ENCODE results near the gene FGF6. TPM values are rescaled to one million over a fixed set of nuclear protein-coding genes. Genes with fewer than 3 reads are reported as not detected.
"Not testable (repeated sequence)": the region's sequence is repeated elsewhere in the genome, so short reads cannot be mapped to it uniquely, and the experiment has no call there.

The FGF6 gene, protein sequence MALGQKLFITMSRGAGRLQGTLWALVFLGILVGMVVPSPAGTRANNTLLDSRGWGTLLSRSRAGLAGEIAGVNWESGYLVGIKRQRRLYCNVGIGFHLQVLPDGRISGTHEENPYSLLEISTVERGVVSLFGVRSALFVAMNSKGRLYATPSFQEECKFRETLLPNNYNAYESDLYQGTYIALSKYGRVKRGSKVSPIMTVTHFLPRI
- not detected for total RNA-seq

DNA sequence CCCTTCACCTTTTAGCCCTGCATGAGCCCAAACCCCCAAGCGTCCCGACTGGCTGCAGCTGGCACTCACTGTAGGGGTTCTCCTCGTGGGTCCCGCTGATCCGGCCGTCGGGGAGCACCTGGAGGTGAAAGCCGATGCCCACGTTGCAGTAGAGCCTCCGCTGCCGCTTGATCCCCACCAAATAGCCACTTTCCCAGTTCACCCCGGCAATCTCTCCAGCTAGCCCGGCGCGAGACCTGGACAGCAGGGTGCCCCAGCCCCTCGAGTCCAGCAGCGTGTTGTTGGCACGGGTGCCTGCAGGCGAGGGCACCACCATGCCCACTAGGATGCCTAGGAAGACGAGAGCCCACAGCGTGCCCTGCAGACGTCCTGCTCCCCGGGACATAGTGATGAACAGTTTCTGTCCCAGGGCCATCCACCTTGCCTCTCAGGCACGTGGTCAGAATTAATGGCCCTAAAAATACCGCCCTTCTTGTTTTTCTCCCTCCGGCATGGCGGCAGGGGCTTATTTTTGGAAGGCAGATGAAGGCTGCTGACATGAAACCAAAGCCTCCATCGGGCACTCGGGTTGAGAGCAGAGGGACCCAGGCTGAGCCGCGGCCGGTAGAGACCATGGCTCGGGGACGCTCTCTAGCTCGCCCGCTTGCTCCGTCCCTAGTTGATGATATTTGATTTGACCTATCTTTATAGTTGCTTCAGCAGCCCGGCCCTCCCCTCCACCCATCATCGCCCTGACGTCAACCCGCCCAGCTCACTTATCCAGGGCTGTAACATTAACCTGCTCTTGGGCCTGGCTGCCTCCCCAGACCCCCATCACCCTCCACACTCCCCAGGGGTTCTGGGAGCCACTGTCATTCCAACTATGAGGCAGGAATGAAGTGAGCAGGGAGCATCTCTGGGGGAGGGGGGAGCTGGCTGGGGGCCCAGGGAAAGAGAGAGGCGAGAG, at the start of gene FGF6:
FGF6 (minus strand) TSS at position 660 of the 946 bp plus-strand sequence; CDS start at position 415, 245 bp downstream.
- Mint-ChIP-seq H3K4me3 (no peak within 1 kb of the TSS), H3K4me1 (no peaks in the 10 kb centered on the region), H3K27ac (no peak within 1 kb of the TSS), H3K36me3 (ENCODE audit: low read depth) (no peaks in the 10 kb centered on the region), H3K9me3 (no peaks in the 10 kb centered on the region), H3K27me3 (peaks cover 13% of the 10 kb centered on the region)
- ATAC-seq (replicated peaks): no peak

DNA sequence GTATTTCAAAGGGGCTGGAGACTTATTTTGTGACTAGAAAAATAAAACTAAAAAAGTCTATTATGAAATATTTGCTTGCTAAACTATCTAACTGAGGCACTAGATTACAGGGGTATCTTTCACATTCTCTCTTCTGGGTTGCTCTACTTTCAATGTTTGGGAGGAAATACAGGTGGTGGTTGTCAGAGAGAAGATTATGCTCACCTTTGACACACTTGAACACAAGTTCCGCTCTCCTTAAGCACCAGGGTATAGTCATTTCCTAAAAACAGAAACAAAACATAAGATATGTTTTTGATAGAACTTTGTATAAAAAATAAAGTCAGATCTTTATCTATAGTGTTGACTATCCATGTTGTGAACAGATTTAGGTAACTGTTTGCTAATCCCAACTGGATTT, 45.4 kb upstream of the FGF6 start:
- H3K4me3 Mint-ChIP-seq: no peak overlapping the region
- no peaks in the 10 kb centered on the region for H3K9me3 Mint-ChIP-seq
- H3K27ac Mint-ChIP-seq: no peak overlapping the region
- peaks cover 49% of the 10 kb centered on the region for H3K36me3 Mint-ChIP-seq (ENCODE audit: low read depth)
- H3K4me1 Mint-ChIP-seq: peaks cover 5% of the 10 kb centered on the region
- no peak for ATAC-seq (replicated peaks)
- H3K27me3 Mint-ChIP-seq: no peaks in the 10 kb centered on the region

DNA sequence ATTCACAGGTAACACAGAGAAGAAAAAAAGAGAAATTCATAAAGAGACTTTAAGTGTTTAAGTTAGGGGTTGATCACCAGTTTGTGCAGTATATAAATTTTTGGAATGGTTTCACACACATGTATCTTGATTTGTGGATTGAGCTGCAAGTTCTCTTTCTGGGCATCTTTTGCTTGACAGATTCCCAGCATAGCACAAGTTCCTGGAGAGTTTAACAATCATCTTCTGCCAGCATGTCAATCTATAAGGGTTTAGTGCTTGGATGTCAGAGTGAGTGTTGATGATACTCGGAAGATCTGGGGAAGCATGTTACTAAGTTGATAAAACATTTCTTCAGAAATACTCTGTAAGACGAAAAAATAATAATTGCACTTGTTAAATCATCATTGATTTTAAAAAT, 43.9 kb upstream of the FGF6 start:
- H3K36me3 Mint-ChIP-seq (ENCODE audit: low read depth): peaks cover 42% of the 10 kb centered on the region
- H3K27ac Mint-ChIP-seq: no peak overlapping the region
- H3K27me3 Mint-ChIP-seq: no peaks in the 10 kb centered on the region
- H3K4me1 Mint-ChIP-seq: peaks cover 5% of the 10 kb centered on the region
- no peak for ATAC-seq (replicated peaks)
- no peaks in the 10 kb centered on the region for H3K9me3 Mint-ChIP-seq
- no peak overlapping the region for H3K4me3 Mint-ChIP-seq

DNA sequence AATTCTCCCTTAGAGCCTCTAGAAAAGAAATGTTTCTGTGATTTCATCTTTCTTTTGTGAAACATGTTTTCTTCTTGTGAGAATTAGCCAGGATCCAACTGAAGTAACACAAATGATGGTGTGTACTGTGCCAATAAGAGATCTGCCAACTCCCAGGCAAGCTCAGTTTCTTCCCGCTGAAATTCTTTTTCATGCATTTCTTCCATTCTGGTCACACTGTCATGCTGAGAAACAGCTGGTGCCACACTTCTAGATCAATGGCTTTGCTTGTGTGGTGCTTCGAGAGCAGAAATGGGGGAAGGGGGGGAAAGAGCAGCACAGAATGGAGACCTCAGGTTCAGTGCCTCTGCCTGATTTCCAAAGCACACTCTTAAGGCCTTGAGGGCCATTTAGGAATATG, 41.4 kb upstream of the FGF6 start:
- H3K9me3 Mint-ChIP-seq: no peaks in the 10 kb centered on the region
- no peak overlapping the region for H3K4me3 Mint-ChIP-seq
- H3K36me3 Mint-ChIP-seq (ENCODE audit: low read depth): peaks cover 40% of the 10 kb centered on the region
- no peaks in the 10 kb centered on the region for H3K27me3 Mint-ChIP-seq
- no peak overlapping the region for H3K27ac Mint-ChIP-seq
- no peaks in the 10 kb centered on the region for H3K4me1 Mint-ChIP-seq
- ATAC-seq (replicated peaks): no peak

GRCh38 chr12:4486049-4486699, 40.6 kb upstream of the FGF6 start:
- H3K36me3 Mint-ChIP-seq (ENCODE audit: low read depth): peaks cover 34% of the 10 kb centered on the region
- no peak overlapping the region for H3K27ac Mint-ChIP-seq
- H3K27me3 Mint-ChIP-seq: no peaks in the 10 kb centered on the region
- no peak overlapping the region for H3K4me3 Mint-ChIP-seq
- no peak for ATAC-seq (replicated peaks)
- no peaks in the 10 kb centered on the region for H3K9me3 Mint-ChIP-seq
- H3K4me1 Mint-ChIP-seq: no peaks in the 10 kb centered on the region

DNA sequence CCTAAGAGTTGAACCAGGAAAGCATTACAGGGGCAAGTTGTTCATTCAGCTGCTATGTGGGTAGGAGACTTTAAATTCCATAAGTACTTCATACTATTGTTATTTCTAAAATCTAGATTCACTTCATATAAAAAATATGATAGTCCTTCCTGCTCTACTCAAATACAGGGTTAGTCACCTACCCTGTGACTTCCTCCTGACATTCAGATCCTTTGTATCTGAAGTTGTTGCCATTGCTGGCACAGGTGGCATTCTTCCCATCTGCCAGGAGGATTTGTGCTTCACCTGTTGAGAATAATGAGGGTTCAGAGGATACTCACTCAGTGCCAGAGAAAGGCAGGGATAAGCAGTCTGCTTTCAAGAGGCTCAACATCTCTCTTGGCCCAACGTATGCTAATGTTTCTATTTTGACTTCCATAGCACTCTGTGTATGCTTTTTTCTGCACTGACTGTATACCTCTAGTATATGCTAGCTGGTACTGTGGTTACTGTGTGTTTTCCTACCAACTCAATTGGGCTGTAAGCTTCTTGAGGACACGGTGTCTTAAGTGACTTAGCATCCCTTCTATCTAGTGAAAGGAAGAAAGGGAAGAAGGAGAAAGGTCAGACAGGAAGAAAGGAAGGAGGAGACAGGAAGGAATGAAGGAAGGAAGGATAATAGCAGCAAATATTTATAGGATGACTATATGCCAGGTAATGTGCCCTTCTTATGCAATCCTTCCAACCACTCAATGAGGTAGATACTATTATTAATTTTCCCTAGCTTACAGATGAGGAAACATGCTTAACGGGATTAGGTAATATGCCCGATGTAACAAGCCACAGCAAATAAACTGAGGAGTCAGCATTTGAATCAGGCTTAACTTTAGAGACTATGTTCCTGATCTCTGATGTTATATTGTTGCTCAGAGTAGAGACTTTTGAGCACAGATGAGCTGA, 38.5 kb upstream of the FGF6 start:
- H3K27me3 Mint-ChIP-seq: no peaks in the 10 kb centered on the region
- peaks cover 14% of the 10 kb centered on the region for H3K36me3 Mint-ChIP-seq (ENCODE audit: low read depth)
- H3K4me1 Mint-ChIP-seq: no peaks in the 10 kb centered on the region
- H3K9me3 Mint-ChIP-seq: peaks cover 5% of the 10 kb centered on the region
- no peak overlapping the region for H3K27ac Mint-ChIP-seq
- no peak overlapping the region for H3K4me3 Mint-ChIP-seq
- ATAC-seq (replicated peaks): no peak

GRCh38 chr12:4482936-4483335, 37.3 kb upstream of the FGF6 start:
- no peak overlapping the region for H3K4me3 Mint-ChIP-seq
- H3K9me3 Mint-ChIP-seq: peaks cover 7% of the 10 kb centered on the region
- H3K36me3 Mint-ChIP-seq (ENCODE audit: low read depth): peaks cover 4% of the 10 kb centered on the region
- ATAC-seq (replicated peaks): no peak
- H3K27ac Mint-ChIP-seq: no peak overlapping the region
- H3K4me1 Mint-ChIP-seq: no peaks in the 10 kb centered on the region
- no peaks in the 10 kb centered on the region for H3K27me3 Mint-ChIP-seq

DNA sequence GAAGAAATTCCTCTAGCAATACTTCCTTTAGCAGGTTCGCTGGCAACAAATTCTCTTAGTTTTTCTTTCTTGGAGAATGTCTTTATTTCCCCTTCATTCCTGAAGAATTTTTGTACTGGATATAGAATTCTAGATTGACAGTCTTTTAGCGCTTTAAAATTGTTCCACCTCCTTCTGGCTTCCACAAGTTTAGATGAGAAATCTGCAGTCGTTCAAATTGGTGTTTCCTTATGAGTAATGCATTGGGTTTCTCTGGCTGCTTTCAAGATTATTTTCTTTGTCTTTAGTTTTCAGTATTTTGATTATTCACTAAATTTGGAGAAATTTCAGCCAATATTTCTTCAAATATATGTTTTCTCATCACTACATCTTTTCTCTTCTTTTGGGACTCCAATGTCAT, 33.3 kb upstream of the FGF6 start:
- Mint-ChIP-seq H3K27ac (no peak overlapping the region), H3K27me3 (peaks cover 7% of the 10 kb centered on the region), H3K4me1 (no peaks in the 10 kb centered on the region), H3K9me3 (peaks cover 7% of the 10 kb centered on the region), H3K4me3 (no peak overlapping the region), H3K36me3 (ENCODE audit: low read depth) (no peaks in the 10 kb centered on the region)
- no peak for ATAC-seq (replicated peaks)

DNA sequence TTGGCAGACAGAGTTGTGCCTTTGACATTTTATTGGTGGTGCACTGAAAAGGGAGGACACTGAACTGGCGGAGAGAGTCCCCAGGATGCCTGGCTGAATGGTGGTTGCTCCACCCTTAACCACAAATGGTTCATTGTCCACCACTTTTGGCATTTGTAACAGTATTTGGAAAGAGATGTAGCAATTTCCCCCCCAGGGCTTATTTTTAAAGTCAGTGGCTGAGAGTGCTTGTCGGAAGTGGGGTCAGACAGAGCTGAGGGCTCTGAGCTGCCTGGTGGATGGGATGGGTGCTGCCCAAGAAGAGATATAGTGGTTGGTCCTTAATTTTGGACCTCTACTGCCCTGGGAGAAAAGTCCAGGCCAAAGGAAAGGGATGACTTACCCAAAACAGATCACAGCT, 31.5 kb upstream of the FGF6 start:
- H3K27ac Mint-ChIP-seq: no peak overlapping the region
- H3K36me3 Mint-ChIP-seq (ENCODE audit: low read depth): no peaks in the 10 kb centered on the region
- ATAC-seq (replicated peaks): no peak
- no peak overlapping the region for H3K4me3 Mint-ChIP-seq
- H3K9me3 Mint-ChIP-seq: peaks cover 7% of the 10 kb centered on the region
- peaks cover 15% of the 10 kb centered on the region for H3K27me3 Mint-ChIP-seq
- no peaks in the 10 kb centered on the region for H3K4me1 Mint-ChIP-seq

DNA sequence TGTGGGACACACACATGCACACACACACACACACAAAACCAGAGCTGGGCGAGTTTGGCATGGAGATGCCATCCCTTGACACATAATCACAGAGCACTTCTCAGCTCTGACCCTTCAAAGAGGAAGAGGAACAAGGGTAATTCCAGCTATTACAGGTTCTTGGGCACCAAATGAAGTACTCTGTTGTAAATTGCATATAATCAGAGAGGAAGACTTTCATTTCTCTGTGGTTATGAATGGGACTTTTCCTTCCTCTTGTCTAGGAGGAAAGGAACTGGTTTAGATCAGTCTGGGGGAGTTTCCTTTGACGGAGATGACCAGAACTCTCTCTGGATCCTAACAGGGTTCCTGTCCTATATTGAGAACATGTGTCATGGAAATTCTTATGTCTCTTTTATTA, 26.4 kb upstream of the FGF6 start:
- no peaks in the 10 kb centered on the region for H3K36me3 Mint-ChIP-seq (ENCODE audit: low read depth)
- peaks cover 15% of the 10 kb centered on the region for H3K27me3 Mint-ChIP-seq
- H3K9me3 Mint-ChIP-seq: no peaks in the 10 kb centered on the region
- H3K4me3 Mint-ChIP-seq: no peak overlapping the region
- no peak overlapping the region for H3K27ac Mint-ChIP-seq
- ATAC-seq (replicated peaks): no peak
- H3K4me1 Mint-ChIP-seq: no peaks in the 10 kb centered on the region

GRCh38 chr12:4471256-4471655, 25.6 kb upstream of the FGF6 start:
- Mint-ChIP-seq H3K4me3 (no peak overlapping the region), H3K9me3 (no peaks in the 10 kb centered on the region)

DNA sequence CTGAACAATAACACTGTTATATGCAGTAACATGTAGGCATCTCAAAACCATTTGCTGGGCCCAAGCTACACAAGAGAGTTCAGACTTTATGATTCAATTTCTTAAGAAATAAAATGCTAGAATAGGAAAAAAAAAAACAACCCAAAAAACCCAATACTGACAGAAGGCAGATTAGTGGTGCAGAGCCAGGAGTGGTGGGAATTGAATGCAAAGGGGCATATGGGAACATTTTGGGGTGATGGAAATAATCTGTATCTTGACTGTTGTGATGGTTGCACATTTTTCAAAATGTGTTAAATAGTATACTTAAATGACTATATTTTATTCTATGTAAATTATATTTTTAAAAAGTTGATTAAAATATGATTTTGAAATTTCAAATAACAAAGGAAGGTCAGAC, 23.4 kb upstream of the FGF6 start:
- ATAC-seq (replicated peaks): no peak
- Mint-ChIP-seq H3K4me3 (no peak overlapping the region), H3K27ac (no peak overlapping the region), H3K27me3 (peaks cover 8% of the 10 kb centered on the region), H3K9me3 (no peaks in the 10 kb centered on the region), H3K4me1 (no peaks in the 10 kb centered on the region), H3K36me3 (ENCODE audit: low read depth) (no peaks in the 10 kb centered on the region)

More at GRCh38 chr12:4471256-4471655, 25.6 kb upstream of the FGF6 start:
- H3K27ac Mint-ChIP-seq: no peak overlapping the region
- no peak for ATAC-seq (replicated peaks)
- H3K27me3 Mint-ChIP-seq: peaks cover 11% of the 10 kb centered on the region
- H3K4me1 Mint-ChIP-seq: no peaks in the 10 kb centered on the region
- no peaks in the 10 kb centered on the region for H3K36me3 Mint-ChIP-seq (ENCODE audit: low read depth)

DNA sequence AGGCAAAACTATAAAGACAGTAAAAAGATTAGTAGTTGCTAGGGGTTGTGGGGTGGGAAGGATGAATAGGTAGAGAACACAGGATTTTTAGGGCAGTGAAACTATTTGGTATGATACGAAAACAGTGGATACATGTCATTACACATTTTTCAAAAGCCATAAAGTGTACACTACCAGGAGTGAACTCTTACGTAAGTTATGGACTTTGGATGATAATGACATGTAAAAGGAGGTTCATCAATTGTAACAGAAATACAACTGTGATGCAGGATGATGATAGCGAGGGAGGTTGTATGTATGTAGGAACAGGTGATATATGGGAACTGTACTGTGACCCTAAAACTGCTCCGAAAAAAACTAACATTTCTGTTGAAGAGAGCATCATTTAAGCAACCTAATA, 15.1 kb upstream of the FGF6 start:
- Mint-ChIP-seq H3K27me3 (peaks cover 4% of the 10 kb centered on the region), H3K4me1 (no peaks in the 10 kb centered on the region), H3K36me3 (ENCODE audit: low read depth) (no peaks in the 10 kb centered on the region), H3K4me3 (no peak overlapping the region), H3K9me3 (no peaks in the 10 kb centered on the region), H3K27ac (no peak overlapping the region)
- no peak for ATAC-seq (replicated peaks)

GRCh38 chr12:4455849-4456248, 10.2 kb upstream of the FGF6 start:
- not testable (repeated sequence) for H3K9me3 Mint-ChIP-seq; H3K4me1 Mint-ChIP-seq; H3K4me3 Mint-ChIP-seq; H3K36me3 Mint-ChIP-seq (ENCODE audit: low read depth); H3K27ac Mint-ChIP-seq
- peak; percentile 63 for ATAC-seq (replicated peaks)
- peaks cover 30% of the 10 kb centered on the region for H3K27me3 Mint-ChIP-seq
